NCI-H510A (cell line): Measurements from ENCODE around the gene TENM3.

Experiments
- DNase-seq: peaks from one replicate; lab custom pipeline; 2025; lab: John Stamatoyannopoulos, UW

TENM3 gene

DNA sequence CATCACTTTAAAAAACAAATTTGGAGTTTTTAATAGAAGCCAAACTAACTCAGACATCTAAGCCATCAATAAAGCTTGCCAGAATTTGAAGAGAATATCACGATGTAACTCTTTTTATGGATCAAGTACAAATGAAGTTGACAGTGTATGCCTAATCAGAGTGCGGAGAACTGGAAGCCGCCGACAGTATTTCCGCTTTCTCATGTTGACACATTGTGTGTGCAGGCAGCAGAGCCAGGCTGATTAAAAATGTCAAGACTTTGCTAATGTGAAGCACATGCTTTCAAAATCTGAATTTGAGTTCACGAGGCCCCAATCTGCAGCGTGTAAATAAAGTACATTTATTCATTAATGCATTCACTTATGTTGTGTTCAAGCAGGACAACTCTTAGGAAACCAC, 161.2 kb downstream of the TENM3 start:
- no peak for DNase-seq

- DNase-seq, result no peak
These were observed 161.9 kb downstream of the TENM3 start for GRCh38 chr4:182405087-182405486.

GRCh38 chr4:182409271-182409670, 166.1 kb downstream of the TENM3 start:
- no peak for DNase-seq

DNA sequence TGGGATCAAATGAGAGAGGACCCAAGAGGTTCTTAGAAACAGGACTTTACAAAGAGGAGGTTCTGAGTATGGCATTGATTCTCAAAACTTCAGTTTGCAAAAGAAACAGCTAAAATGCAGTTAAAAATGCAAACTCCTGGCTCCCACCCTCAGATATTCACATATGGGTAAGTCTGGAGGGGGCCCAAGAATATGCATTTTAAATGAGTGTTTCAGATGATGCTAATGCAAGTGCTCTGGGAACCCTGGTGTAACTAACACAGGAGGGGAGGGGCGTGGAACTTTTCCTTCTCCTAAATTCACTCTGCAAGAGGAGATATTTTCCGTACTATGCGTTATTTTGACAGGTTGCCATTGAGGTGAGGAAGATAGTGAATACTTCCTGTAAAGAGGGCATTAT, 168.2 kb downstream of the TENM3 start:
- DNase-seq, result no peak

DNA sequence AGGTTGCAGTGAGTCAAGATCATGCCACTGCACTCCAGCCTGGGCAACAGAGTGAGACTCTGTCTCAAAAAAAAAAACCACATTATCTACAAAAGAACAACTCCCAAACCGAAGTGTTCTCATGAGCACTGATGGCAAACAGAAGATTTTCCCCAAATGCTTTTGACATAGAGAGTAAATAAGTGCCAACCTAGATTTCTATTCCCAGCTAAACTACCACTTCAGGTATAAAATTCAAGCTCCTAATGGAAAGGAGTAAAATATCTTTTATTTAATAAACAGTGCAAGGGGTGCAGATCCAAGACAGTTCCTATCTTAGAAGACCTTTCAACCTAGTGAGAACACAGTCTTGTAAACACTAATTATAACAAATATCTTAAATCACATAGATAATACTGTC, 170.3 kb downstream of the TENM3 start:
- no peak for DNase-seq

GRCh38 chr4:182415116-182415515, 171.9 kb downstream of the TENM3 start:
- no peak for DNase-seq

DNA sequence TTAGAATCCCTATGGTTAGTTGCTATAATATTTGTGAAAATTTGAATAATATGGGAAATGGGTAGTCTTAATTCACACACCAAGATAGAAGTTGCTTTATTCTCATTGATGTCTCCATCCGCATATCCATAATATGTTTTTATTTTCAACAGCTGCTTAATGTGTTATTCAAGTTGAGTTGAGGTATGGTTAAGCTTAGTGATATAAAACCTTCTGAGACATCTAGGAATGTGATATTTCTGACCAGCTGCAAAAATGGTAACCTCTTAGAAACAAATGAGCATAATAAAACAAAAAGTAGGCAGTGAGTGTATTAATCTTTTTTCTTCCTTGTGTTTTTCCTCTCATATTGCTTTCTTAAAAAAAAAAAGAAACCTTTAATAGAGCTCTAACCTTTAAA, 172.9 kb downstream of the TENM3 start:
- no peak for DNase-seq

- DNase-seq, result no peak
These were observed 175.0 kb downstream of the TENM3 start for GRCh38 chr4:182418054-182418734.

- DNase-seq, result no peak
These were observed 177.0 kb downstream of the TENM3 start for GRCh38 chr4:182420189-182420588.

GRCh38 chr4:182421753-182422152, 178.6 kb downstream of the TENM3 start:
- no peak for DNase-seq

- DNase-seq, result no peak
These were observed 182.1 kb downstream of the TENM3 start for GRCh38 chr4:182425302-182425701.

DNA sequence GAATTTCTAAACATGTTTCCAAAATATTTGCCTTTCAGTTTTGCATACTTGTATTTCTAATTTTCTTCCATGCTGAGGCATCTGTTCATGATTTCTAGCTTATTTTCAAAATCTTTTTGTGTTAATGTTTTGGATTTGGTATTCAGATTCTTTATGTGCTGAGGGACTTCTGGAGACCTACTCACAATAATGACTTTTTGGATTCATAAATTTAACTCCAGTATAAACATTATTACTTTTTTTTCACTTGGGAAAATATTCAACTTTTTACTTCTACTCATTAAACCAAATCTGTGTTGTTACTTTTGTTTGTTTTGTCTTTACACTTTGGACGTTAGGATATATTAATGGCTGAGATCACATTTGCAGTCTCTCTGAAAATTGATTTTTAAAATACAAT, 183.7 kb downstream of the TENM3 start:
- DNase-seq, result no peak

GRCh38 chr4:182427554-182427953, 184.4 kb downstream of the TENM3 start:
- DNase-seq, result no peak

GRCh38 chr4:182429896-182430295, 186.7 kb downstream of the TENM3 start:
- no peak for DNase-seq

DNA sequence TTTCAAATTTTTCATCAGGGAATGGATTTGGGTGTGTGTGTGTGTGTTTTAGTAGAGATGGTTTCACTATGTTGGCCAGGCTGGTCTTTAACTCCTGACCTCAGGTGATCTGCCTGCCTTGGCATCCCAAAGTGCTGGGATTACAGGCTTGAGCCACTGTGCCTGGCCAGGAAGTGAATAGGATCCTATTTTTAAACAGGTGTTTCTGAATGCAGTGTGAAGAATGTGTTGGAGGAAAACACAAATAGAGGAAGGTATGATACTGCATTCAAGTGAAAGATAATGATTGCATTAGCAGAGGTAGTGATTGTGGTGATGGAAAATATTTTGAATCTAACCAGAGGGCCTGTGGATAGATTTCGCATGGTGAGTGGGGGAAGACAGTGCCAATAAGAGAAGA, 189.6 kb downstream of the TENM3 start:
- no peak for DNase-seq

DNA sequence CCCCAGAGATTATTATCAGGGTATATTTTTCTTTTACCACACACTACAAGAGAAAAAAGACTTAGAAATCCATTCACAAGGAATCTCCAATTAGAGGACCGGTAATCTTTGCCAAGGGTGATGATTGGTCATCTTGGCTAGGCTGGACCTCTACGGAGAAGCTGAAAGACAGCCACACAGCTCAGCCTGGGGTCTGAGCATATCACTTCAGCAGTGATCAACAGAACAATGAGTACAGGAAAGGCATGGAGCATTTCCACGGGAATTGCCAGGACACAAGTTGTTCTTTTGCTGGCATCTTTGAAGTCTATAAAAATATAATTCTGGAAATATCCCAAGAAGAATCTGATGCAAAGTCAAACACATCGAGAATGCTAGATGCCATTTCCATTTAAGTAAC, 191.5 kb downstream of the TENM3 start:
- DNase-seq, result no peak

- DNase-seq, result no peak
These were observed 192.2 kb downstream of the TENM3 start for GRCh38 chr4:182435401-182435800.

GRCh38 chr4:182443070-182443469, 199.9 kb downstream of the TENM3 start:
- DNase-seq, result no peak

DNA sequence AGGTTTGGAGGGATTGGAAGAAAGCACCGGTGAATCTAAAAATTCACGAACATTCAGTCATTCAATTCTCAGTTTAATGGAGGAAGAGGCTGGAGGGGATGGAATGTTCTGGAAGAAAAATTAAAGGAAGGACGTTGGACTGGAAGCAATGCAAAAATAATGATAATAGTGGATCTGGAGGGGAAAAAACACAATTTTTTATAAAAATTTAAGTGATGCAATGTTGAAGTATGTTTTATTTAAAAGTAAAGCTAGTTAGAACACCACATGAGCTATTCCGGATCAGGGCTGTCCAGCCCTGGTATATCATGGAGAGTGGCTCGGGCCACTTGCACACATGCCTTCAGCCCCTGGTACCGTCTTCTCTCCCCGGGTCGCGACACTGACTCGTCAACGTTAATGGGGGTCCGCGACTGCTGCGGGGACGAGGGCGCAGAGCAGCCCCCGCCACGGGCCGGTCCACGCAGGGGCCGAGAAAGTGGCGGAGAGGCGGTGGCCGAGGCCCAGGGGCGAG, 204.6 kb downstream of the TENM3 start:
- no peak for DNase-seq

DNA sequence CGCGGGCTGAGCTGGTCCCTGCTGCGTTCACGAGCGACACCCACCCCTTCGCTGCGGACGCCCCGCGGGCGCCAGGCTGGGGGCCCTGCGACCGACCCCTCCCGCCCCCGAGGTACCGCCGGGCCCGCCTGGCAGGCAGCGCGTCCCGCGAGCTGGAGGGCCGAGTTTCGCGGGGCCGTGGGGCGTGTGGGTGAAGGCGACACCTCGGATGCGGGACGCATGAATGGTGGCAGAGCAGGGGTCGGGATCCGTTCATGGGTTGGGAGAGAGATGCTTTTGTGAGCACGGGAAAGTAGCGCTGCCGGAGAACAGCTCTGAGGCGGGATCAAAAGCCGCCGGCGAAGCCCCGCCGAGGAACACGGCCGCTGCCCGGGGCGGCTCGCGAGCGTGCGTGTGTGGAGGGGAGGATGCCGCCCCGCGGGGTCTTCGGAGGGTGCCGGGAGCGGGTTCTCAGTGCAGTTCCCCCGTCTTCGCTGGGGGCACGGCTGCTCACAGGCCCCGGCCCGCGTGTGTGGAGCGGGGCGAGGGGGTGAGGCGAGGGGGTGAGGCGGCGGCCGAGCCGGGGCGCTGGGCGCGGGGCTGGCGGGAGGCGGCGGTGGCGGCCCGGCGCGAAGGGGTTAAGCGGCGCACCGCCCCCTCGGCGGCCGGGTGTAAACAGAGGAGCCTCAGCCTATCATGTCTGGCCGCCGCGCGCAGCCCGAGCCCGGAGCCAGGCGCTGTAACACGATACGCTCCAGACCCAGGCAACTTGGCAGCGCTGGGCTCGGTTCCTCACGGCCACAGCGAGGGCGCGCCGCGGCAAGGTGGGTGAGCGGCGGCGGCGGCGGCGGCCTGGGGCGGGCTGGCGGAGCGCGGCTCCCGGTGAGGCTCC, 205.3 kb downstream of the TENM3 start:
- peak; percentile 85 for DNase-seq

DNA sequence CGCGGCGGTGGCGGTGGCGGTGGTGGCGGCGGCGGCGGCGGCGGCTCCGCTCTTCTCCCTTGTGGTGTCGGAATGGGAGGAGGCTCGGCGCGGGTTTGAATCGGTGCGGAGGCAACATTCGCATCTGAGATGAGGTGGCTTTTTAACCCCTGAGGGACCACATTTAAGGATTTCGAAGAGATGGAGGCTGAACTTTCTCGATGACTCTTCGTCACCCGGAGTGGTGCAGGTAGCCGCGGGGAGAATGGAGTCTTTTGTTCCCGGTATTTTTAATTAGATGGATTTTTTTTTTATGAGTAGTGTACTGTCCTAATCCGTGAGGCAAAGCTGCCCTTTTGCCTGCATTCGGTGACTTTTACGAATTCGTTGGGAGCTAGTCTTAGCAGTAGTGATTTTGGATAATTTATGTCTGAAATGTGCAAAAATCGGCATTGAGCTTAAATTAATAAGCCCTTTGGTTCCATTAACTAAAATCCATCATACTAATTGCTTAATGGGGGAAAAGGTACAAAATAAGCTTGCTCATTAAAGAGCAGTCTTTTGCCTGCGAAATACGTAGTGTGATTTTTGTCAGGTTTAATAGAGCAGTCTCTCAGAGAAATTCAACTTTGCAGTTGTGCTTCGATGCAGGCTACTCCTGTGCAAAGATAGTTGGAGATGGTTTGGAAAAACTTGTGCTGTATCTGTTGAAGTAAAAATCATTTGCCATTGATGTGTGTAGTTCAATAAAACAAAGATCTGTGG, 206.2 kb downstream of the TENM3 start:
- peak; percentile 67 for DNase-seq

DNA sequence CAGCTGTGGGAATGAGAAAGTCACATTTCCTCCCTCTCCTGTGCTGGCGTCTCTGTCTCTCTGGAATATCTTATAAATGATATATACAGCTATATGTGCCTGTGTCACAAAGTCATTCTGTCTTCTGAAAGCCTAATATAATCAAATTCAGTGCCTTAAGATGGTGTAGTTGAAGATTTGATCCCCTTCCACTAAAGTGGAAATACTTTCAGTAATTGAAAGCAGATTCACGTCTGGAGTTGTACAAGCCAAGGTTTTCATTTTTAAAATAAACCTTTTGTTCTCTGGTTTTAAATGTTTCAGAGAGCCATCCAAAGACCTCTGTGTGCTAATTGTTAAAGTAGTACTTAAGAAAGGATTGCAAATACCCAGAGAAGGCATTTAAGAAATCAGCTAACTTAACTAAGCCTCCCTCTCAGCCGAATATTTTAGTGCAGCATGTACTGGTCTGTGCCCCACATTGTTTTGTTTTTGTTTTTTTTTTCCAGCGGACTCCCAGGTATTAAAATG, 206.8 kb downstream of the TENM3 start:
- DNase-seq, result no peak
